Stimulated activated CD4-positive, alpha-beta T cell treated with anti-CD3 and anti-CD28 coated beads, Interleukin-4, amount 100 ng/mL, for 48 hours (primary cell): Measurements from ENCODE around the gene CSTF2.
"Not testable (repeated sequence)": the region's sequence is repeated elsewhere in the genome, so short reads cannot be mapped to it uniquely, and the experiment has no call there.

Experiments
- DNase-seq, 2 donors: peaks; one replicate each; pipeline ENCODE4 v3.0.0-alpha.2; 2020; ENCODE audit warnings: low read depth in 2 of 2

The CSTF2 gene

GRCh38 chrX:100819837-100820666 is at the start of gene CSTF2:
TSS of gene CSTF2 (plus strand) at chrX:100820391. CDS start at chrX:100820417, 26 bp downstream.
- DNase-seq, result peak; percentile 50 to 68

DNA sequence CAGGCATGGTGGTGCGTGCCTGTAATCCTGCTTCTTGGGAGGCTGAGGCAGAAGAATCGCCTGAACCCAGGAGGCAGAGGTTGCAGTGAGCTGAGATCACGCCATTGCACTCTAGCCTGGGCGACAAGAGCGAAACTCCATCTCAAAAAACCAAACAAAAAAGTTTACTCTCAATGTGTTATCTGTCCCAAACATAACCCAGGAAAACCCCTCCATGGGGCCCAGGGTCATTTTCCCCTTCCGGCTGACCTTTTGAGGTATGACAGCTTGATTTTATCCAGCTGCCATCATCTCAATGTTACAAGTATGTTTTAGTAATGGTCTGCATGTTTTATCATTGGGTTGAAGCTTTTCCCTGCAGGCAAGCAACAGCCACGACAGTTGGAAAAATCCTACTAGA is 23.8 kb upstream of the CSTF2 start:
- DNase-seq, result not testable (repeated sequence)

- DNase-seq, result no peak
Observed at GRCh38 chrX:100797359-100797758, 22.8 kb upstream of the CSTF2 start.

DNA sequence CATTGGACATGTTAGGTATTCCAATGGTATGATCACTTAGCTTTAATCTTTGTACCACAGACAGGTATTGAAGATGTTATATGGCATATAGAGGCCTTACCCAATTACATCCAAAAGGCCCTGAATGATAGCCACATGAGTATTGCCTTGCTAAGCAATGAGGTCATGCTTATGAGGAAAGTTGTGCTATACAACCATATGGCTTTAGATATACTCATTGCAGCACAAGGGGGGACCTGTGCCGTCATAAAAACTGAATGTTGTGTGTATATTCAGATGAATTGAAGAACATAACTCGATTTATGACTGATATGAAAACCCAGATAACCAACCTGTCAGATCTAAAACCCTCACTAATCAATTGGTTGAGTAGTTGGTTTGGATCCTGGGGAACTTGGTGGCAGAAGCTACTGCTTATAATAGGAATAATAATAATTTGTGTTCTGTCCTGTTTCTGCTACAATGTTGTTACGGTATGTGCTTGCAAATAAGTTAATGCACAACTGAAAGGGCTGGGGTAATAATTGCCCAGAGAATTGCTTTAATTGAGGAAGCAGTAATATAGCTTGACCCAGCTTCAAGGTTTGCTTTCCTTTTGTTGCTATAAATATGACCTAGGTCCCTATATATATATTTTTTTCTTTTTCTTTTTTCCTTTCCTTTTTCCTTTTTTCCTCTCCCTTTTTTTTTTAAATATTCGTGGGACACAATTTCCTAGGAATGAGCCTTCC is 21.5 kb upstream of the CSTF2 start:
- DNase-seq, result no peak

DNA sequence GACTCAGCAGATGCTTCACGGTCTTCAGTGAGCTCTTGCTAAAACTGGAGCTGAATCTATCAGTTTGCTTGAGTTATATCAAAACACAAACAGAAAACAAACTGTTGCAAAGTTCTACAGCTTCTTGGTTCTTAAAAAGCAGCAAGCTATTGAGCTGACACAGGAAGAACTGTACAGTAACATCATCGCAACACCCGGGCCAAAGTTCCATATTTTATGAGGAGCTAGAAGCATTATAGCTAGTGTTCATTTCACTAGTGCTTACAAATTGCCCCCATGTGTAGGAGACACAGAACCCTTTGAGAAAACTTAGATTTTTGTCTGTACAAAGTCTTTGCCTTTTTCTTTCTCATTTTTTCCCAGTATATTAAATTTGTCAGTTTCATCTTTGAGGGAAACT is 17.3 kb upstream of the CSTF2 start:
- DNase-seq, result no peak

DNA sequence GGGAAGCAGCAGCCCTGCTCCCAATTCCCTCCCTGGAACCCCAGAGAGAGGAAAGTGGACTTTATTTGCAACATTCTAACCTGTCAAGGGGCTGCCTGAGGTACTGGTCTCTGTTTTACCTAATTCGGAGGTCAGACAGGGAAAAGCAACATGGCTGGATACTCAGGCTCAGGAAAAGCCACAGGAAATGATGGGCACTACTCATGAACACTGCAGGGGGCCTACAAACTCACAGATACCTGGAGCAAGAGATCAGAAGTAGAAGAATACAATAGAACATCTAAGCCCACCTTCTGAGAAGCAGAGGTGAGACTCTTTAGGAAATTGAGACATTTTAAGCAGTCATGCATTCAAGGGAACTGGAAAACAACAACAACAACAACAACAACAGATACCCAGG is 15.4 kb upstream of the CSTF2 start:
- no peak for DNase-seq

- not testable (repeated sequence) for DNase-seq
Observed at GRCh38 chrX:100808265-100808664, 11.9 kb upstream of the CSTF2 start.

DNA sequence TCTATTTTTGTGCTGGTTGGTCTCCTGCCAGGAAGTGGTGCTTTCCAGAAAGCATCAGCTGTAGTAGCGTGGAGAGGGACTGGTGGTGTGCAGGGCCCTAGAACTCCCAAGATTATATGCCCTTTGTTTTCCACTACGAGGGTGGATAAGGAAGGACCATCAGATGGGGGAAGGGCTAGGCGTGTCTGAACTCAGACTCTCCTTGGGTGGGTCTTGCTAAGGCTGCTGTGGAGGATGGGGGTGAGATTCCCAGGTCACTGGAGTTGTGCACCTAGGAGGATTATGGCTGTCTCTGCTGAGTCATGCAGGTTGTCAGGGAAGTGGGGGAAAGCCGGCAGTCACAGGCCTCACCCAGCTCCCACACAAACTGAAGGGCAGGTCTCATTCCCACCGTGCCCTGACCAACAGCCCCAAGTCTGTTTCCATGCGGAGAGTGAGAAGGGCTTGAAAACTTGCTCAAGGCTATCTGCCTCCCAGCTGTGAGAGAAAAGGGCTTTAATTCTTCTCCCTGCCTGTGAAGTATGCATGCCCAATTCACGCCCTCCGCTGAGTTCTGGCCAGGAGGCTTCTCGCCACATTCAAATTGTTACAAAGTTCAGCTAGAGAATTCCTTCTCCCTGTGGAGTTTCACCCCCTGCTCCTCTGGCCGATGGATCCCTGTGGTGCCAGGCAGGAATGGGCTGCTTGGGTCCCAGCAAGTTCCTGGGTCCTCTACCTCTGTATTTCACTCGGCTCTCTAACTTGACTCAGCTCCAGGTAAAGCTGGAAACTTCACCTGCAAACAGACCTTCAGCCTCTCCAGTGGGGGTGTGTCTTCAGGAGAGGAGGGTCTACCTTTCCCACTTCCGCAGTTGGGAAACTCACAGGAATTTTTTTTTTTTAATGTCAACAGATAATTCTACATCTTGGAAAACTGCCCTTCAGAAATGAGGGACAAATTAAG is 7.7 kb upstream of the CSTF2 start:
- no peak for DNase-seq

- no peak for DNase-seq
Observed at GRCh38 chrX:100817340-100817739, 2.9 kb upstream of the CSTF2 start.

GRCh38 chrX:100819534-100819836 is 706 bp upstream of the CSTF2 start:
- DNase-seq, result no peak

DNA sequence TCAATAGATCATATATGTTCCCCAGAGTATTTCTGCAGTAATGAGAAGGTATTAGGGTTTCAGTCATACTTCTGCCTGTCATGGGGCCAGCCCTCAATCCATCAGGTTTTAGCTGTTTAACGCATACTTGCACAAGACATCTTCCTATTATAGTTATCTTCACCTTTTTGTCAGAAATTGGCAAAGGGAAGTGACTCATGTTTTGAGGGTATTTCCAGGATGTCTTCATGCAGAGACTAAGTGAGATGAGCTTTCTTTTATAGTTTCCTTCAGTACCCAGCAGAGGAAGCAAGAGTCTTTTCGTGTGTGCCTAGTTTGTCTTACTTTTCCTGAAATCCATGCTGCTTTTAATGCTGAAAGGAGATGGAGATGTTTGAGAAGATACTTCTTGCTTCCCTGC is 9.5 kb downstream of the CSTF2 start:
- no peak for DNase-seq

- DNase-seq, result no peak
Observed at GRCh38 chrX:100830143-100830542, 10.0 kb downstream of the CSTF2 start.

- DNase-seq, result no peak
Observed at GRCh38 chrX:100830547-100830946, 10.4 kb downstream of the CSTF2 start.

- DNase-seq, result no peak
Observed at GRCh38 chrX:100831219-100831946, 11.2 kb downstream of the CSTF2 start.

DNA sequence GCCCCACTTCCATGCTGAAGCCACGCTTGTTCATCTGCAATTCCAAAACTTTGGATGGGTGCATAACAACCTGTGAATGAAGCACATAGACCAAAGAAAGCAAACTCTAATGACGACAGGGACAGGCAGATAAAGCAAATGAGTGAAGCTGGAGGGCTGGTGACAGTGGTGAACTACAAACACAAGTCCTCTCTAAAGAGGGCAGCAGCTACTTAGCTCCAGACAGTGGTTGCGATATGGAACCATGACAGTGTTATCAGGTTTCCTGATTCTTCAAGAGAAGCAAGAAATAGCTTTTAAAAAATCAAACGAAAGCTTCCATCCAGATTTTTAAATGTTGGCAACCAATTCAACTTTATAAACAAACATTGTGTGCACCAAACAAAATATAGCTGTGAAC is 30.1 kb downstream of the CSTF2 start:
- no peak for DNase-seq

DNA sequence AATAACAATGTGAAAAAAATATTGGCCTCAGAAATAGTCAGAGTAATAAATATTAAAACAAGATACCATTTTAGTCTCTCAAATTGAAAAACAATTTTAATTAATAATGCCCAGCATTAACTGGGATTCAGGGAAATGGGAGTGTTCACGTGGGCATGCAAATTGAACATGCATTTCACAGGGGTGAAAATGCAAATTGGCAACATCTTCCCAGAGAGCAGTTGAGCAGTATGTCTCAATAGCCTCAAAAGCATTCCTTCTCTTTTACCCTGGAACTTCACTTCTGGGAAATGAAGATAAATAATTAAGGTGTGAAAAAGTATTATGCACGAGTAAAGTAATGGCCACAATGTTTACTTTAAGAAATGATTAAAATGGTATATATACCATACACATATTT is 32.6 kb downstream of the CSTF2 start:
- no peak for DNase-seq

GRCh38 chrX:100863326-100863864 is 43.2 kb downstream of the CSTF2 start:
- DNase-seq, result no peak

- no peak for DNase-seq
Observed at GRCh38 chrX:100864657-100865391, 44.6 kb downstream of the CSTF2 start.

GRCh38 chrX:100868273-100868672 is 48.1 kb downstream of the CSTF2 start:
- DNase-seq, result no peak

DNA sequence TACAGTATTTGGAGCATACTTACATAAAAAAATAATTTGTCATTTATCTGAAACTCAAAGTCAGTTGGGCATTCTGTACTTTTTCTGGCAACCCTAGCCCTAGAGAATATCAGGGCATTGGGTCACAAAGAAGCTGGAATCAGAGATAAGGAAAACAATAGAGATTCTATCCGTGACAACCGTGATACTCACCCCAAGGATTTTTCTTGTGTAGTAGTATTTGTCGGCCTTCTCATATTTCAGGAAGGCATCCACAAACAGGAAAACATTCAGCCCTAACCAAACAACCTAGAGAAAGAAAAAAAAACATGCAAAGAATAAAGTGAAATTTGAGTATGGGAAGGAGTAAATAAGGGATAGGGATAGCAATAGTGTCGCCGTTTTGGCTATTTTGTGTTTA is 50.3 kb downstream of the CSTF2 start:
- no peak for DNase-seq
